PC-3 (cell line): ENCODE measurements around the gene MGAM2. TPM values are rescaled to one million over a fixed set of nuclear protein-coding genes. Genes with fewer than 3 reads are reported as not detected.

Source experiments
- ATAC-seq: fragments of 200-7000 bp; cut with Tn5 transposase; 2 replicates; pipeline ENCODE4 v1.9.1; 2020; ENCODE audit warnings: mild to moderate bottlenecking, moderate library complexity
- BruUV-seq: library from RNA; stranded (reverse); fragments of 400-500 nt; replicated peaks from 2 replicates; lab custom pipeline; 2021; lab: Mats Ljungman, UMichigan
- CTCF ChIA-PET: fragments of 300-600 bp; sonication (Branson Sonifier 250); formaldehyde crosslinking; loops from one replicate; lab custom pipeline; 2022; ENCODE audit warnings: antibody characterized with exemption; lab: Charles Lee
- POLR2A ChIA-PET: fragments of 300-600 bp; sonication (Branson Sonifier 250); formaldehyde crosslinking; loops from one replicate; lab custom pipeline; 2022; ENCODE audit warnings: antibody characterized with exemption; ENCODE audit not compliant: unreplicated experiment; lab: Charles Lee
- DNase-seq: peaks from one replicate; pipeline ENCODE4 v3.0.0-alpha.2; 2015
- H2AFZ ChIP-seq: fragments of 300-600 bp; sonication (generic); 2 replicates; pipeline ENCODE4 v1.6.0; 2016; ENCODE audit warnings: antibody characterized with exemption, low read length
- H3F3A ChIP-seq: fragments of 300-600 bp; sonication (generic); one replicate; pipeline ENCODE4 v1.6.0; 2017; ENCODE audit warnings: antibody characterized with exemption, low read length, control low read depth, mild to moderate bottlenecking; ENCODE audit not compliant: unreplicated experiment
- H3K27ac ChIP-seq: fragments of 300-600 bp; sonication (generic); 2 replicates; pipeline ENCODE4 v1.5.1; 2016; ENCODE audit warnings: mild to moderate bottlenecking, low read length
- H3K27me3 ChIP-seq: fragments of 300-600 bp; sonication (generic); 2 replicates; pipeline ENCODE4 v1.6.1; 2016; ENCODE audit warnings: low read length, mixed read lengths
- H3K36me3 ChIP-seq: fragments of 300-600 bp; sonication (generic); 2 replicates; pipeline ENCODE4 v1.6.1; 2016; ENCODE audit warnings: low read depth, mixed run types, low read length, mixed read lengths
- H3K4me1 ChIP-seq: fragments of 300-600 bp; sonication (generic); 2 replicates; pipeline ENCODE4 v1.5.1; 2016; ENCODE audit warnings: low read length; ENCODE audit not compliant: insufficient read depth
- H3K4me2 ChIP-seq: fragments of 300-600 bp; sonication (generic); 2 replicates; pipeline ENCODE4 v1.6.0; 2016; ENCODE audit warnings: low read length
- H3K4me3 ChIP-seq: fragments of 300-600 bp; sonication (generic); 2 replicates; pipeline ENCODE4 v1.5.1; 2016; ENCODE audit warnings: mild to moderate bottlenecking, low read length, mixed read lengths
- H3K79me2 ChIP-seq: fragments of 300-600 bp; sonication (generic); 2 replicates; pipeline ENCODE4 v1.6.1; 2017; ENCODE audit warnings: low read length, mixed read lengths
- H3K9ac ChIP-seq: fragments of 300-600 bp; sonication (generic); 2 replicates; pipeline ENCODE4 v1.6.0; 2016; ENCODE audit warnings: mild to moderate bottlenecking, low read length
- H3K9me2 ChIP-seq: fragments of 300-600 bp; sonication (generic); replicated peaks from 2 replicates; pipeline ENCODE4 v1.6.1; 2016; ENCODE audit warnings: mixed run types, low read length, mixed read lengths
- H3K9me3 ChIP-seq: fragments of 300-600 bp; sonication (generic); 2 replicates; pipeline ENCODE4 v1.6.1; 2016; ENCODE audit warnings: low read length, mixed read lengths
- H4K20me1 ChIP-seq: fragments of 300-600 bp; sonication (generic); 2 replicates; pipeline ENCODE4 v1.6.1; 2016; ENCODE audit warnings: low read length, mixed read lengths
- CTCF ChIP-seq: fragments of 300-600 bp; sonication (generic); conservative IDR thresholded peaks from 2 replicates; pipeline ENCODE4 v1.5.1; 2017; ENCODE audit warnings: antibody characterized with exemption, low read depth, mild to moderate bottlenecking, low read length
- EZH2 ChIP-seq: fragments of 300-600 bp; sonication (generic); IDR thresholded peaks from one replicate; pipeline ENCODE4 v1.6.1; 2017; ENCODE audit warnings: antibody characterized with exemption, mild to moderate bottlenecking, low read length; ENCODE audit not compliant: unreplicated experiment
- EZH2phosphoT487 ChIP-seq: fragments of 300-600 bp; sonication (generic); IDR thresholded peaks from 2 replicates; pipeline ENCODE4 v1.6.1; 2018; ENCODE audit warnings: mild to moderate bottlenecking, antibody characterized with exemption, low read length, borderline replicate concordance
- intact Hi-C: fragments of 100-400 bp; cut with micrococcal nuclease; formaldehyde crosslinking; loops from 2 replicates; pipeline ENCODE4 v1.9.0; 2023
- total RNA-seq: library from RNA; depleted of rRNA; stranded (reverse); fragments of >200 nt; gene quantifications from 2 replicates; pipeline ENCODE4 v1.2.3, GENCODE V29; 2014

Gene MGAM2
- total RNA-seq, 1 experiment from 2014 or later = not detected

- BruUV-seq = no TSS peak
- intact Hi-C loops = no loop called here
- no peaks in the 10 kb centered on the region for H3F3A ChIP-seq
Measured at GRCh38 chr7:142188154-142188553, 76.6 kb downstream of the MGAM2 start.

DNA sequence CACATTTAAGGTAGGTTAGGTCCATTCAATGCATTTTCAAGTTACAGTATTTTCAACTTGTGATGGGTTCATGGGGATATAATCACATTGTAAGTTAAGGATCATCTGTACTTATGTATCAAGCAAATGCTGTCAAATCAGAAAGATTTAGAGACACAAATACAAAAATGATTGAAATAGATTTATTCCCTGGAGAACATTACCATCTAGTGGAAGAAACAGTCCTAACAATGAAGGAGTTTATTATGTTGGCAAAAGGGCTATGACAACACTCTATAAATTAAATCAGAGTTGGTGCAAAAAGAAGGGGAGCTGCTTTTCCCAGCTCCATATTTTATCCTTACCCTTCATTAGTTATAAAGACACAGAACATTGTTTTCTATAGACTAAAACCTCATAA lies 77.3 kb downstream of the MGAM2 start:
- no peak overlapping the region for H3K9ac ChIP-seq
- H3K27me3 ChIP-seq = peaks cover 31% of the 10 kb centered on the region; the same call in 1 of the 2 replicates
- DNase-seq (peak; percentile 49), ATAC-seq (no peak)
- H3K79me2 ChIP-seq = no peaks in the 10 kb centered on the region
- ChIA-PET CTCF (no interaction called here), POLR2A (no interaction called here)
- intact Hi-C loops = loop anchor here (1.0 kb wide), 1 partner anchor 214 kb away; no protein-coding TSS in a partner anchor
- no peaks in the 10 kb centered on the region for H3K36me3 ChIP-seq
- H3K27ac ChIP-seq = no peak overlapping the region
- BruUV-seq = no TSS peak
- H3K9me2 ChIP-seq = no peaks in the 10 kb centered on the region
- no peaks in the 10 kb centered on the region for H4K20me1 ChIP-seq
- no peaks in the 10 kb centered on the region for H3K9me3 ChIP-seq
- H3K4me3 ChIP-seq = no peak overlapping the region
- no peak overlapping the region for H3K4me2 ChIP-seq
- H2AFZ ChIP-seq = no peak overlapping the region
- no peaks in the 10 kb centered on the region for H3F3A ChIP-seq
- TF ChIP-seq EZH2 (no peak), CTCF (peak; percentile 63), EZH2phosphoT487 (no peak)
- H3K4me1 ChIP-seq = no peaks in the 10 kb centered on the region

More at GRCh38 chr7:142188154-142188553, 76.6 kb downstream of the MGAM2 start:
- TF ChIP-seq CTCF (no peak), EZH2 (no peak), EZH2phosphoT487 (no peak)
- Histone ChIP-seq H4K20me1 (no peaks in the 10 kb centered on the region), H3K9me3 (no peaks in the 10 kb centered on the region), H3K9ac (no peak overlapping the region), H3K27me3 (peaks cover 31% of the 10 kb centered on the region; the same call in 1 of the 2 replicates), H3K4me2 (no peak overlapping the region), H3K79me2 (no peaks in the 10 kb centered on the region), H3K9me2 (no peaks in the 10 kb centered on the region), H3K4me1 (no peaks in the 10 kb centered on the region), H2AFZ (no peak overlapping the region), H3K27ac (no peak overlapping the region), H3K36me3 (no peaks in the 10 kb centered on the region), H3K4me3 (no peak overlapping the region)
- DNase-seq = no peak
- CTCF ChIA-PET = no interaction called here
- ATAC-seq = no peak
- POLR2A ChIA-PET = no interaction called here

DNA sequence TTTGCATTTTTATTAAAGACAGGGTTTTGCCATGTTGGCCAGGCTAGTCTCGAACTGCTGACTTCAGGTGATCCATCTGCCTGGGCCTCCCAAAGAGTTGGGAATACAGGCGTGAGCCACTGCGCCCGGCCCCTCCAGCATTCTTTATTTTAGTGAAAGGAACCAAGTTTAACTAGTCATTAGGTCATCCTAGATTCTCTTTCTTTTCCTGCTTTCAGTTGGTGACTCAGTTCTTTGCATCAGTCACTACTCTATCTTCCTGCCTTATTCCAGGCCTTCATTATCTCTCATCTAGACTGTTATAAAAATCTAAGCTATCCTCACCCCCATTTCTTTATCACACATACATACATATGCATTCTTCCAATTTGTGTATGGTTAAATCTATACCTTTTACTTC lies 82.7 kb downstream of the MGAM2 start:
- H3K9ac ChIP-seq = no peak overlapping the region
- DNase-seq (peak; percentile 4), ATAC-seq (no peak)
- no peaks in the 10 kb centered on the region for H3K36me3 ChIP-seq
- no peaks in the 10 kb centered on the region for H3K9me3 ChIP-seq
- peaks cover 39% of the 10 kb centered on the region for H3K27me3 ChIP-seq
- H3K4me1 ChIP-seq = no peaks in the 10 kb centered on the region
- H3K79me2 ChIP-seq = no peaks in the 10 kb centered on the region
- TF ChIP-seq EZH2 = no peak
- TF ChIP-seq CTCF = no peak
- TF ChIP-seq EZH2phosphoT487 = no peak
- H3F3A ChIP-seq = no peaks in the 10 kb centered on the region
- ChIA-PET CTCF (no interaction called here), POLR2A (interaction anchor here (0.7 kb wide), 1 partner anchor 152 kb away, joined by 18 read pairs; no protein-coding TSS in a partner anchor)
- H2AFZ ChIP-seq = no peak overlapping the region
- H3K4me3 ChIP-seq = no peak overlapping the region
- H4K20me1 ChIP-seq = no peaks in the 10 kb centered on the region
- H3K27ac ChIP-seq = no peak overlapping the region
- H3K4me2 ChIP-seq = no peak overlapping the region
- no peaks in the 10 kb centered on the region for H3K9me2 ChIP-seq
- no TSS peak for BruUV-seq
- intact Hi-C loops = no loop called here
